GM23338 (cell line): ENCODE data around the gene KIF18B. TPM values are rescaled to one million over a fixed set of nuclear protein-coding genes. Genes with fewer than 3 reads are reported as not detected.

Experiments
- ATAC-seq: fragments of 200-7000 bp; cut with Tn5 transposase; 3 replicates; pipeline ENCODE4 v1.9.1; 2020
- DNase-seq: peaks from one replicate; pipeline ENCODE4 v3.0.0-alpha.2; 2015; ENCODE audit warnings: low spot score
- H2AFZ ChIP-seq: fragments of 200-600 bp; sonication (generic); 2 replicates; pipeline ENCODE4 v1.8.0; 2016; ENCODE audit warnings: antibody characterized with exemption, mild to moderate bottlenecking, moderate library complexity
- H3F3A ChIP-seq: fragments of 200-600 bp; sonication (generic); replicated peaks from 2 replicates; pipeline ENCODE4 v1.8.0; 2017; ENCODE audit warnings: antibody characterized with exemption, mixed run types, low read depth
- H3K27ac ChIP-seq: fragments of 200-600 bp; sonication (generic); 2 replicates; pipeline ENCODE4 v1.6.1; 2016; ENCODE audit warnings: low read depth
- H3K27me3 ChIP-seq: fragments of 200-600 bp; sonication (generic); 2 replicates; pipeline ENCODE4 v1.8.0; 2016; ENCODE audit warnings: mild to moderate bottlenecking, mixed run types, moderate library complexity; ENCODE audit not compliant: insufficient read depth
- H3K36me3 ChIP-seq: fragments of 200-600 bp; sonication (generic); 2 replicates; pipeline ENCODE4 v1.8.0; 2016; ENCODE audit warnings: mild to moderate bottlenecking; ENCODE audit not compliant: insufficient read depth
- H3K4me1 ChIP-seq: fragments of 200-600 bp; sonication (generic); 2 replicates; pipeline ENCODE4 v1.8.0; 2016; ENCODE audit warnings: mild to moderate bottlenecking, moderate library complexity; ENCODE audit not compliant: insufficient read depth
- H3K4me2 ChIP-seq: fragments of 200-600 bp; sonication (generic); 2 replicates; pipeline ENCODE4 v1.7.1; 2017; ENCODE audit warnings: mixed run types
- H3K4me3 ChIP-seq: fragments of 200-600 bp; sonication (generic); 2 replicates; pipeline ENCODE4 v1.6.1; 2016; ENCODE audit warnings: mixed run types
- H3K79me2 ChIP-seq: fragments of 200-600 bp; sonication (generic); replicated peaks from 2 replicates; pipeline ENCODE4 v1.8.0; 2017; ENCODE audit warnings: mild to moderate bottlenecking; ENCODE audit not compliant: insufficient read depth
- H3K9me2 ChIP-seq: fragments of 200-600 bp; sonication (generic); 2 replicates; pipeline ENCODE4 v1.8.0; 2017; ENCODE audit not compliant: insufficient read depth
- H4K20me1 ChIP-seq: fragments of 200-600 bp; sonication (generic); replicated peaks from 2 replicates; pipeline ENCODE4 v1.8.0; 2017; ENCODE audit warnings: mild to moderate bottlenecking; ENCODE audit not compliant: insufficient read depth
- H3K27ac Mint-ChIP-seq: 2 replicates; pipeline ENCODE4 v1.8.0; 2020; ENCODE audit warnings: inconsistent platforms, mild to moderate bottlenecking, moderate library complexity, mixed read lengths
- H3K27me3 Mint-ChIP-seq: 3 replicates; pipeline ENCODE4 v1.8.0; 2022; ENCODE audit warnings: low read depth, mild to moderate bottlenecking, moderate library complexity, mixed read lengths, inconsistent platforms; ENCODE audit not compliant: insufficient read depth, poor library complexity
- H3K36me3 Mint-ChIP-seq: 3 replicates; pipeline ENCODE4 v1.8.0; 2021; ENCODE audit warnings: low read depth, mild to moderate bottlenecking, inconsistent platforms, moderate library complexity, mixed read lengths
- H3K4me1 Mint-ChIP-seq: 3 replicates; pipeline ENCODE4 v1.8.0; 2020; ENCODE audit warnings: mild to moderate bottlenecking, inconsistent platforms, mixed read lengths
- H3K4me3 Mint-ChIP-seq: 3 replicates; pipeline ENCODE4 v1.8.0; 2021; ENCODE audit warnings: moderate library complexity, mild to moderate bottlenecking, inconsistent platforms, mixed read lengths
- H3K9me3 Mint-ChIP-seq: 3 replicates; pipeline ENCODE4 v1.8.0; 2020; ENCODE audit warnings: moderate library complexity, mild to moderate bottlenecking, inconsistent platforms, mixed read lengths
- CREB1 ChIP-seq: fragments of 250-450 bp; sonication (Bioruptor Pico); IDR thresholded peaks from 2 replicates; pipeline ENCODE4 v1.5.0; 2020; ENCODE audit warnings: low read depth, mild to moderate bottlenecking, moderate library complexity
- EZH2 ChIP-seq: fragments of 200-600 bp; sonication (generic); IDR thresholded peaks from one replicate; pipeline ENCODE4 v1.8.0; 2017; ENCODE audit warnings: antibody characterized with exemption, mild to moderate bottlenecking, low read depth; ENCODE audit not compliant: unreplicated experiment
- EZH2phosphoT487 ChIP-seq: fragments of 200-600 bp; sonication (generic); IDR thresholded peaks from one replicate; pipeline ENCODE4 v1.8.1; 2018; ENCODE audit warnings: antibody characterized with exemption; ENCODE audit not compliant: unreplicated experiment
- JUNB ChIP-seq: IDR thresholded peaks from one replicate; pipeline ENCODE4 v1.6.1; 2016; ENCODE audit warnings: antibody characterized with exemption; ENCODE audit not compliant: unreplicated experiment
- NANOG ChIP-seq: IDR thresholded peaks from 2 replicates; pipeline ENCODE4 v1.6.1; 2016; ENCODE audit warnings: antibody characterized with exemption, borderline replicate concordance
- POLR2AphosphoS5 ChIP-seq: IDR thresholded peaks from 2 replicates; pipeline ENCODE4 v1.6.1; 2016; ENCODE audit warnings: antibody characterized with exemption, low read depth
- STAT1 ChIP-seq: IDR thresholded peaks from one replicate; pipeline ENCODE4 v1.6.1; 2016; ENCODE audit warnings: antibody characterized with exemption; ENCODE audit not compliant: unreplicated experiment
- ZNF114 ChIP-seq: fragments of 250-450 bp; sonication (Bioruptor Pico); IDR thresholded peaks from 2 replicates; pipeline ENCODE4 v1.5.0; 2020; ENCODE audit warnings: mild to moderate bottlenecking, moderate library complexity
- ZNF331 ChIP-seq: fragments of 250-450 bp; sonication (Bioruptor Pico); IDR thresholded peaks from 2 replicates; pipeline ENCODE4 v1.5.0; 2020; ENCODE audit warnings: low read depth, mild to moderate bottlenecking, moderate library complexity
- polyA plus RNA-seq: library from polyadenylated mRNA; unstranded; fragments of >200 nt; fragmentation: Nextera tagmentation; extraction: Ambion mirVana; gene quantifications from 2 replicates; pipeline ENCODE4 v1.2.1, GENCODE V29; 2016
- total RNA-seq: library from RNA; depleted of rRNA; stranded (reverse); fragments of >200 nt; shearing (Covaris generic); gene quantifications from 2 replicates; pipeline ENCODE4 v1.2.3, GENCODE V29; 2014
- TF ChIP-seq, protein P1 (sequence below): IDR thresholded peaks from one replicate; pipeline ENCODE4 v1.6.1; 2018; ENCODE audit warnings: antibody characterized with exemption; ENCODE audit not compliant: unreplicated experiment
- TF ChIP-seq, protein P2 (sequence below): IDR thresholded peaks from 2 replicates; pipeline ENCODE4 v1.6.1; 2016; ENCODE audit warnings: antibody characterized with exemption
- TF ChIP-seq, protein P3 (sequence below), 2 experiments: fragments of 200-600 bp in 1 of 2; sonication (generic) in 1 of 2; conservative IDR thresholded peaks; 2 replicates each; pipeline versions ENCODE4 v1.5.1 to v1.6.1; 2016 to 2017; ENCODE audit warnings: antibody characterized with exemption in 2 of 2, low read depth in 2 of 2, mild to moderate bottlenecking in 2 of 2, moderate library complexity in 1 of 2
- TF ChIP-seq, protein P4 (sequence below): fragments of 250-450 bp; sonication (Bioruptor Pico); IDR thresholded peaks from 2 replicates; pipeline ENCODE4 v1.5.0; 2020; ENCODE audit warnings: mild to moderate bottlenecking, moderate library complexity

Gene KIF18B
- total and polyA plus RNA-seq, 2 experiments from 2014 or later, result 14.1 to 28.4 TPM

DNA sequence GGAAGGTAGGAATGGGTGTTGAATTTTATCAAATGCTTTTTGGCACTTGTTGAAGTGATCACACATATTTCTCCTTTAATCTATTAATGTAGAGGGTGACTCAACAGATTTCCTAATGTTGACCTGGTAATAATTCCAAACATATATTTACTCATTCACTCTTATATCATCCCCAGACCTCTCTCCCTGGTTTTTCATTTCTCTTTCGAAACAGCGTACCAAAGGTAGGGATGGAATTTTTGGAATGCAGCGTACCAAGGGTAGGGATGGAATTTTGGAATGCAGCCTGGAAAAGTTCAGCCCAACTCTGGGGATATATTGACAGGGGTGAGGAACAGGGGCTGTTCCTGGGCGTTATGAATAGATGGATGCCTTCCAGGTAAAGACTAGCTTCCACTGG is 7.3 kb downstream of the KIF18B start:
- DNase-seq (peak; percentile 55), ATAC-seq (no peak; the same call in 2 of the 3 replicates)
- Histone ChIP-seq H3K79me2 (peaks cover 80% of the 10 kb centered on the region), H3K27ac (0 out of 2 replicates have a peak overlapping the region, but pooled peaks have one; percentile 65), H3K4me3 (no peak overlapping the region), H4K20me1 (peaks cover 48% of the 10 kb centered on the region), H3K9me2 (no peaks in the 10 kb centered on the region), H2AFZ (no peak overlapping the region), H3K4me2 (no peak overlapping the region), H3F3A (no peaks in the 10 kb centered on the region; the same call in 1 of the 2 replicates), H3K36me3 (peaks cover 20% of the 10 kb centered on the region), H3K27me3 (no peaks in the 10 kb centered on the region), H3K4me1 (peaks cover 5% of the 10 kb centered on the region)
- Mint-ChIP-seq H3K27ac (peak overlapping the region; percentile 26; the same call in 1 of the 2 replicates), H3K9me3 (no peaks in the 10 kb centered on the region), H3K36me3 (peaks cover 67% of the 10 kb centered on the region), H3K27me3 (peaks cover 3% of the 10 kb centered on the region), H3K4me3 (no peak overlapping the region), H3K4me1 (peaks cover 14% of the 10 kb centered on the region)
- TF ChIP-seq EZH2 (no peak), STAT1 (no peak), ZNF114 (CRISPR knock-in tag) (no peak), POLR2AphosphoS5 (no peak), CREB1 (CRISPR knock-in tag) (no peak), NANOG (no peak), JUNB (no peak), ZNF331 (CRISPR knock-in tag) (no peak), EZH2phosphoT487 (no peak)
- TF ChIP-seq, protein P1, sequence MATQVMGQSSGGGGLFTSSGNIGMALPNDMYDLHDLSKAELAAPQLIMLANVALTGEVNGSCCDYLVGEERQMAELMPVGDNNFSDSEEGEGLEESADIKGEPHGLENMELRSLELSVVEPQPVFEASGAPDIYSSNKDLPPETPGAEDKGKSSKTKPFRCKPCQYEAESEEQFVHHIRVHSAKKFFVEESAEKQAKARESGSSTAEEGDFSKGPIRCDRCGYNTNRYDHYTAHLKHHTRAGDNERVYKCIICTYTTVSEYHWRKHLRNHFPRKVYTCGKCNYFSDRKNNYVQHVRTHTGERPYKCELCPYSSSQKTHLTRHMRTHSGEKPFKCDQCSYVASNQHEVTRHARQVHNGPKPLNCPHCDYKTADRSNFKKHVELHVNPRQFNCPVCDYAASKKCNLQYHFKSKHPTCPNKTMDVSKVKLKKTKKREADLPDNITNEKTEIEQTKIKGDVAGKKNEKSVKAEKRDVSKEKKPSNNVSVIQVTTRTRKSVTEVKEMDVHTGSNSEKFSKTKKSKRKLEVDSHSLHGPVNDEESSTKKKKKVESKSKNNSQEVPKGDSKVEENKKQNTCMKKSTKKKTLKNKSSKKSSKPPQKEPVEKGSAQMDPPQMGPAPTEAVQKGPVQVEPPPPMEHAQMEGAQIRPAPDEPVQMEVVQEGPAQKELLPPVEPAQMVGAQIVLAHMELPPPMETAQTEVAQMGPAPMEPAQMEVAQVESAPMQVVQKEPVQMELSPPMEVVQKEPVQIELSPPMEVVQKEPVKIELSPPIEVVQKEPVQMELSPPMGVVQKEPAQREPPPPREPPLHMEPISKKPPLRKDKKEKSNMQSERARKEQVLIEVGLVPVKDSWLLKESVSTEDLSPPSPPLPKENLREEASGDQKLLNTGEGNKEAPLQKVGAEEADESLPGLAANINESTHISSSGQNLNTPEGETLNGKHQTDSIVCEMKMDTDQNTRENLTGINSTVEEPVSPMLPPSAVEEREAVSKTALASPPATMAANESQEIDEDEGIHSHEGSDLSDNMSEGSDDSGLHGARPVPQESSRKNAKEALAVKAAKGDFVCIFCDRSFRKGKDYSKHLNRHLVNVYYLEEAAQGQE, result no peak
- TF ChIP-seq, protein P2, sequence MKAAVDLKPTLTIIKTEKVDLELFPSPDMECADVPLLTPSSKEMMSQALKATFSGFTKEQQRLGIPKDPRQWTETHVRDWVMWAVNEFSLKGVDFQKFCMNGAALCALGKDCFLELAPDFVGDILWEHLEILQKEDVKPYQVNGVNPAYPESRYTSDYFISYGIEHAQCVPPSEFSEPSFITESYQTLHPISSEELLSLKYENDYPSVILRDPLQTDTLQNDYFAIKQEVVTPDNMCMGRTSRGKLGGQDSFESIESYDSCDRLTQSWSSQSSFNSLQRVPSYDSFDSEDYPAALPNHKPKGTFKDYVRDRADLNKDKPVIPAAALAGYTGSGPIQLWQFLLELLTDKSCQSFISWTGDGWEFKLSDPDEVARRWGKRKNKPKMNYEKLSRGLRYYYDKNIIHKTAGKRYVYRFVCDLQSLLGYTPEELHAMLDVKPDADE, result no peak
- TF ChIP-seq, protein P3, sequence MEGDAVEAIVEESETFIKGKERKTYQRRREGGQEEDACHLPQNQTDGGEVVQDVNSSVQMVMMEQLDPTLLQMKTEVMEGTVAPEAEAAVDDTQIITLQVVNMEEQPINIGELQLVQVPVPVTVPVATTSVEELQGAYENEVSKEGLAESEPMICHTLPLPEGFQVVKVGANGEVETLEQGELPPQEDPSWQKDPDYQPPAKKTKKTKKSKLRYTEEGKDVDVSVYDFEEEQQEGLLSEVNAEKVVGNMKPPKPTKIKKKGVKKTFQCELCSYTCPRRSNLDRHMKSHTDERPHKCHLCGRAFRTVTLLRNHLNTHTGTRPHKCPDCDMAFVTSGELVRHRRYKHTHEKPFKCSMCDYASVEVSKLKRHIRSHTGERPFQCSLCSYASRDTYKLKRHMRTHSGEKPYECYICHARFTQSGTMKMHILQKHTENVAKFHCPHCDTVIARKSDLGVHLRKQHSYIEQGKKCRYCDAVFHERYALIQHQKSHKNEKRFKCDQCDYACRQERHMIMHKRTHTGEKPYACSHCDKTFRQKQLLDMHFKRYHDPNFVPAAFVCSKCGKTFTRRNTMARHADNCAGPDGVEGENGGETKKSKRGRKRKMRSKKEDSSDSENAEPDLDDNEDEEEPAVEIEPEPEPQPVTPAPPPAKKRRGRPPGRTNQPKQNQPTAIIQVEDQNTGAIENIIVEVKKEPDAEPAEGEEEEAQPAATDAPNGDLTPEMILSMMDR (conservative IDR thresholded peaks at IDR 0.05; ENCODE audit: low read depth in 2 of 2), result no peak
- TF ChIP-seq, protein P4, sequence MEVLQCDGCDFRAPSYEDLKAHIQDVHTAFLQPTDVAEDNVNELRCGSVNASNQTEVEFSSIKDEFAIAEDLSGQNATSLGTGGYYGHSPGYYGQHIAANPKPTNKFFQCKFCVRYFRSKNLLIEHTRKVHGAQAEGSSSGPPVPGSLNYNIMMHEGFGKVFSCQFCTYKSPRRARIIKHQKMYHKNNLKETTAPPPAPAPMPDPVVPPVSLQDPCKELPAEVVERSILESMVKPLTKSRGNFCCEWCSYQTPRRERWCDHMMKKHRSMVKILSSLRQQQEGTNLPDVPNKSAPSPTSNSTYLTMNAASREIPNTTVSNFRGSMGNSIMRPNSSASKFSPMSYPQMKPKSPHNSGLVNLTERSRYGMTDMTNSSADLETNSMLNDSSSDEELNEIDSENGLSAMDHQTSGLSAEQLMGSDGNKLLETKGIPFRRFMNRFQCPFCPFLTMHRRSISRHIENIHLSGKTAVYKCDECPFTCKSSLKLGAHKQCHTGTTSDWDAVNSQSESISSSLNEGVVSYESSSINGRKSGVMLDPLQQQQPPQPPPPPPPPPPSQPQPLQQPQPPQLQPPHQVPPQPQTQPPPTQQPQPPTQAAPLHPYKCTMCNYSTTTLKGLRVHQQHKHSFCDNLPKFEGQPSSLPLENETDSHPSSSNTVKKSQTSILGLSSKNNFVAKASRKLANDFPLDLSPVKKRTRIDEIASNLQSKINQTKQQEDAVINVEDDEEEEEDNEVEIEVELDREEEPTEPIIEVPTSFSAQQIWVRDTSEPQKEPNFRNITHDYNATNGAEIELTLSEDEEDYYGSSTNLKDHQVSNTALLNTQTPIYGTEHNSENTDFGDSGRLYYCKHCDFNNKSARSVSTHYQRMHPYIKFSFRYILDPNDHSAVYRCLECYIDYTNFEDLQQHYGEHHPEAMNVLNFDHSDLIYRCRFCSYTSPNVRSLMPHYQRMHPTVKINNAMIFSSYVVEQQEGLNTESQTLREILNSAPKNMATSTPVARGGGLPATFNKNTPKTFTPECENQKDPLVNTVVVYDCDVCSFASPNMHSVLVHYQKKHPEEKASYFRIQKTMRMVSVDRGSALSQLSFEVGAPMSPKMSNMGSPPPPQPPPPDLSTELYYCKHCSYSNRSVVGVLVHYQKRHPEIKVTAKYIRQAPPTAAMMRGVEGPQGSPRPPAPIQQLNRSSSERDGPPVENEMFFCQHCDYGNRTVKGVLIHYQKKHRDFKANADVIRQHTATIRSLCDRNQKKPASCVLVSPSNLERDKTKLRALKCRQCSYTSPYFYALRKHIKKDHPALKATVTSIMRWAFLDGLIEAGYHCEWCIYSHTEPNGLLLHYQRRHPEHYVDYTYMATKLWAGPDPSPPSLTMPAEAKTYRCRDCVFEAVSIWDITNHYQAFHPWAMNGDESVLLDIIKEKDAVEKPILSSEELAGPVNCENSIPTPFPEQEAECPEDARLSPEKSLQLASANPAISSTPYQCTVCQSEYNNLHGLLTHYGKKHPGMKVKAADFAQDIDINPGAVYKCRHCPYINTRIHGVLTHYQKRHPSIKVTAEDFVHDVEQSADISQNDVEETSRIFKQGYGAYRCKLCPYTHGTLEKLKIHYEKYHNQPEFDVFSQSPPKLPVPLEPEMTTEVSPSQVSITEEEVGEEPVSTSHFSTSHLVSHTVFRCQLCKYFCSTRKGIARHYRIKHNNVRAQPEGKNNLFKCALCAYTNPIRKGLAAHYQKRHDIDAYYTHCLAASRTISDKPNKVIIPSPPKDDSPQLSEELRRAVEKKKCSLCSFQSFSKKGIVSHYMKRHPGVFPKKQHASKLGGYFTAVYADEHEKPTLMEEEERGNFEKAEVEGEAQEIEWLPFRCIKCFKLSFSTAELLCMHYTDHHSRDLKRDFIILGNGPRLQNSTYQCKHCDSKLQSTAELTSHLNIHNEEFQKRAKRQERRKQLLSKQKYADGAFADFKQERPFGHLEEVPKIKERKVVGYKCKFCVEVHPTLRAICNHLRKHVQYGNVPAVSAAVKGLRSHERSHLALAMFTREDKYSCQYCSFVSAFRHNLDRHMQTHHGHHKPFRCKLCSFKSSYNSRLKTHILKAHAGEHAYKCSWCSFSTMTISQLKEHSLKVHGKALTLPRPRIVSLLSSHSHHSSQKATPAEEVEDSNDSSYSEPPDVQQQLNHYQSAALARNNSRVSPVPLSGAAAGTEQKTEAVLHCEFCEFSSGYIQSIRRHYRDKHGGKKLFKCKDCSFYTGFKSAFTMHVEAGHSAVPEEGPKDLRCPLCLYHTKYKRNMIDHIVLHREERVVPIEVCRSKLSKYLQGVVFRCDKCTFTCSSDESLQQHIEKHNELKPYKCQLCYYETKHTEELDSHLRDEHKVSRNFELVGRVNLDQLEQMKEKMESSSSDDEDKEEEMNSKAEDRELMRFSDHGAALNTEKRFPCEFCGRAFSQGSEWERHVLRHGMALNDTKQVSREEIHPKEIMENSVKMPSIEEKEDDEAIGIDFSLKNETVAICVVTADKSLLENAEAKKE (CRISPR knock-in tag), result no peak
